ENCODE results near the gene UGDH. TPM values are rescaled to one million over a fixed set of nuclear protein-coding genes. Genes with fewer than 3 reads are reported as not detected.
"Not testable (repeated sequence)": the region's sequence is repeated elsewhere in the genome, so short reads cannot be mapped to it uniquely, and the experiment has no call there.

UGDH gene
- polyA plus RNA-seq, 1 donor from 2014 or later = 21.1 TPM

DNA sequence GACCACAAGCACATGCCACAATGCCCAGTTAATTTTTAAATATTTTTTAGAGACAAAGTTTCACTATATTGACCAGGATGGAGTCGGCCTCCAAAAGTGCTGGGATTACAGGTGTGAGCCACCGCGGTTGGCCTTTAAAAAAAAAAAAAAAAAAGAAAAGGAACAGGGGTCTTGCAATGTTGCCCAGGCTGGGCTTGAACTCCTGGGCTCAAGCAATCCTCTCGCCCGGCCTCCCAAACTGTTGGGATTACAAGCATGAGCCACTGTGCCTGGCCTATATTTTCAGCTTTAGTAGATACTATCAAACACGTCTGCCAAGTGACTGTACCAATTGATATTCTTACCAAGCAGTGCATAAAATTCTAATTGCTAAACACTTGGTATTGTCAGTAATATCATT is 8.8 kb downstream of the UGDH start:
- Histone ChIP-seq H3K4me3 (ENCODE audit: low read length) (no peak overlapping the region), H3K27ac (ENCODE audit: low read length) (no peak overlapping the region), H3K9me3 (ENCODE audit: low read length) (no peaks in the 10 kb centered on the region), H3K27me3 (ENCODE audit: insufficient read depth, low read depth, low read length) (no peaks in the 10 kb centered on the region), H4K20me1 (ENCODE audit: insufficient read depth) (no peaks in the 10 kb centered on the region), H3K9me2 (ENCODE audit: insufficient read depth, low read length) (no peaks in the 10 kb centered on the region), H3F3A (ENCODE audit: insufficient read depth, low read length, poor library complexity, severe bottlenecking) (no peaks in the 10 kb centered on the region), H3K4me2 (ENCODE audit: low read length) (no peak overlapping the region), H3K79me2 (replicated peaks; ENCODE audit: insufficient read depth, low read length) (peaks cover 21% of the 10 kb centered on the region), H2AFZ (ENCODE audit: low read depth, low read length) (no peak overlapping the region), H3K9ac (ENCODE audit: low read length) (no peak overlapping the region), H3K36me3 (ENCODE audit: insufficient read depth, low read length) (no peaks in the 10 kb centered on the region)
- TF ChIP-seq EZH2 (IDR thresholded peaks at IDR 0.05; ENCODE audit: borderline replicate concordance, insufficient read depth, low read length, poor library complexity, severe bottlenecking) (no peak), RAD21 (conservative IDR thresholded peaks at IDR 0.05) (no peak), POLR2AphosphoS5 (IDR thresholded peaks at IDR 0.05) (no peak), MXI1 (conservative IDR thresholded peaks at IDR 0.05; ENCODE audit: poor library complexity, severe bottlenecking) (no peak), SMC3 (conservative IDR thresholded peaks at IDR 0.05; ENCODE audit: poor library complexity) (no peak), EP300 (conservative IDR thresholded peaks at IDR 0.05; ENCODE audit: poor library complexity, severe bottlenecking) (no peak), TAF1 (IDR thresholded peaks at IDR 0.05; ENCODE audit: low read depth) (no peak)
- TF ChIP-seq, protein P1, sequence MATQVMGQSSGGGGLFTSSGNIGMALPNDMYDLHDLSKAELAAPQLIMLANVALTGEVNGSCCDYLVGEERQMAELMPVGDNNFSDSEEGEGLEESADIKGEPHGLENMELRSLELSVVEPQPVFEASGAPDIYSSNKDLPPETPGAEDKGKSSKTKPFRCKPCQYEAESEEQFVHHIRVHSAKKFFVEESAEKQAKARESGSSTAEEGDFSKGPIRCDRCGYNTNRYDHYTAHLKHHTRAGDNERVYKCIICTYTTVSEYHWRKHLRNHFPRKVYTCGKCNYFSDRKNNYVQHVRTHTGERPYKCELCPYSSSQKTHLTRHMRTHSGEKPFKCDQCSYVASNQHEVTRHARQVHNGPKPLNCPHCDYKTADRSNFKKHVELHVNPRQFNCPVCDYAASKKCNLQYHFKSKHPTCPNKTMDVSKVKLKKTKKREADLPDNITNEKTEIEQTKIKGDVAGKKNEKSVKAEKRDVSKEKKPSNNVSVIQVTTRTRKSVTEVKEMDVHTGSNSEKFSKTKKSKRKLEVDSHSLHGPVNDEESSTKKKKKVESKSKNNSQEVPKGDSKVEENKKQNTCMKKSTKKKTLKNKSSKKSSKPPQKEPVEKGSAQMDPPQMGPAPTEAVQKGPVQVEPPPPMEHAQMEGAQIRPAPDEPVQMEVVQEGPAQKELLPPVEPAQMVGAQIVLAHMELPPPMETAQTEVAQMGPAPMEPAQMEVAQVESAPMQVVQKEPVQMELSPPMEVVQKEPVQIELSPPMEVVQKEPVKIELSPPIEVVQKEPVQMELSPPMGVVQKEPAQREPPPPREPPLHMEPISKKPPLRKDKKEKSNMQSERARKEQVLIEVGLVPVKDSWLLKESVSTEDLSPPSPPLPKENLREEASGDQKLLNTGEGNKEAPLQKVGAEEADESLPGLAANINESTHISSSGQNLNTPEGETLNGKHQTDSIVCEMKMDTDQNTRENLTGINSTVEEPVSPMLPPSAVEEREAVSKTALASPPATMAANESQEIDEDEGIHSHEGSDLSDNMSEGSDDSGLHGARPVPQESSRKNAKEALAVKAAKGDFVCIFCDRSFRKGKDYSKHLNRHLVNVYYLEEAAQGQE (IDR thresholded peaks at IDR 0.05; ENCODE audit: borderline replicate concordance) = no peak
- TF ChIP-seq, protein P2, sequence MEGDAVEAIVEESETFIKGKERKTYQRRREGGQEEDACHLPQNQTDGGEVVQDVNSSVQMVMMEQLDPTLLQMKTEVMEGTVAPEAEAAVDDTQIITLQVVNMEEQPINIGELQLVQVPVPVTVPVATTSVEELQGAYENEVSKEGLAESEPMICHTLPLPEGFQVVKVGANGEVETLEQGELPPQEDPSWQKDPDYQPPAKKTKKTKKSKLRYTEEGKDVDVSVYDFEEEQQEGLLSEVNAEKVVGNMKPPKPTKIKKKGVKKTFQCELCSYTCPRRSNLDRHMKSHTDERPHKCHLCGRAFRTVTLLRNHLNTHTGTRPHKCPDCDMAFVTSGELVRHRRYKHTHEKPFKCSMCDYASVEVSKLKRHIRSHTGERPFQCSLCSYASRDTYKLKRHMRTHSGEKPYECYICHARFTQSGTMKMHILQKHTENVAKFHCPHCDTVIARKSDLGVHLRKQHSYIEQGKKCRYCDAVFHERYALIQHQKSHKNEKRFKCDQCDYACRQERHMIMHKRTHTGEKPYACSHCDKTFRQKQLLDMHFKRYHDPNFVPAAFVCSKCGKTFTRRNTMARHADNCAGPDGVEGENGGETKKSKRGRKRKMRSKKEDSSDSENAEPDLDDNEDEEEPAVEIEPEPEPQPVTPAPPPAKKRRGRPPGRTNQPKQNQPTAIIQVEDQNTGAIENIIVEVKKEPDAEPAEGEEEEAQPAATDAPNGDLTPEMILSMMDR (IDR thresholded peaks at IDR 0.05; ENCODE audit: poor library complexity, severe bottlenecking) = no peak

DNA sequence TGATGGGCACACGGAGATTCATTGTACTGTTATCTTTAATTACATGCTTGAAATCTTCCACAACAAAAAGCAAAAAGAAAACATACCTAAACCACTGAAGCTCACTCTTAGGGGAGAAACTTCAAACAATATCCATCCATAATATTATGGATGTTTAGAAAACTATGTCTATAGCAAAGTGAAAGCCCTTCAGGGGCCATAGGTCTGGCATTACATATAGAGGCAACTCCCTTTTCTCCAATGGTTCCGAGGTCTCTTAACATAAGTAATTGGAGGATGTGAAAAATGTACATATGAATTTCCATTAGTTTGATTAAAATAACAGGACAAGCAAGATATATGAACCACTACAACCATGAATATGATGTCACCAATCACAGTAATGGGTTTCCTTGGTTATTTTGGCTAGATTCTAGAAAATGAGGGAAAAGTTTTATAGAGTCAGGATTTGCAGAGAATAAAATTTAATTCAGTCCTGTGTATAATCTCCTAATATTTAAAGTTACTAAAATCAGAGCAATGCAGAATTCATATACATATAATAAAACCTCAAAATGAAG is 10.8 kb downstream of the UGDH start:
- no peaks in the 10 kb centered on the region for H3K36me3 ChIP-seq (ENCODE audit: insufficient read depth, low read length)
- no peak overlapping the region for H3K27ac ChIP-seq (ENCODE audit: low read length)
- H3F3A ChIP-seq (ENCODE audit: insufficient read depth, low read length, poor library complexity, severe bottlenecking) = no peaks in the 10 kb centered on the region
- H3K27me3 ChIP-seq (ENCODE audit: insufficient read depth, low read depth, low read length) = no peaks in the 10 kb centered on the region
- H3K79me2 ChIP-seq (replicated peaks; ENCODE audit: insufficient read depth, low read length) = peaks cover 15% of the 10 kb centered on the region
- TF ChIP-seq, protein P1 (IDR thresholded peaks at IDR 0.05; ENCODE audit: borderline replicate concordance) = no peak
- TF ChIP-seq MXI1 (conservative IDR thresholded peaks at IDR 0.05; ENCODE audit: poor library complexity, severe bottlenecking) (no peak), SMC3 (conservative IDR thresholded peaks at IDR 0.05; ENCODE audit: poor library complexity) (no peak), POLR2AphosphoS5 (IDR thresholded peaks at IDR 0.05) (no peak), EP300 (conservative IDR thresholded peaks at IDR 0.05; ENCODE audit: poor library complexity, severe bottlenecking) (no peak), RAD21 (conservative IDR thresholded peaks at IDR 0.05) (no peak), EZH2 (IDR thresholded peaks at IDR 0.05; ENCODE audit: borderline replicate concordance, insufficient read depth, low read length, poor library complexity, severe bottlenecking) (no peak), TAF1 (IDR thresholded peaks at IDR 0.05; ENCODE audit: low read depth) (no peak)
- TF ChIP-seq, protein P2 (IDR thresholded peaks at IDR 0.05; ENCODE audit: poor library complexity, severe bottlenecking) = no peak
- no peak overlapping the region for H3K9ac ChIP-seq (ENCODE audit: low read length)
- no peaks in the 10 kb centered on the region for H4K20me1 ChIP-seq (ENCODE audit: insufficient read depth)
- H3K9me3 ChIP-seq (ENCODE audit: low read length) = no peaks in the 10 kb centered on the region
- no peak overlapping the region for H2AFZ ChIP-seq (ENCODE audit: low read depth, low read length)
- no peak overlapping the region for H3K4me2 ChIP-seq (ENCODE audit: low read length)
- H3K9me2 ChIP-seq (ENCODE audit: insufficient read depth, low read length) = no peaks in the 10 kb centered on the region
- no peak overlapping the region for H3K4me3 ChIP-seq (ENCODE audit: low read length)

DNA sequence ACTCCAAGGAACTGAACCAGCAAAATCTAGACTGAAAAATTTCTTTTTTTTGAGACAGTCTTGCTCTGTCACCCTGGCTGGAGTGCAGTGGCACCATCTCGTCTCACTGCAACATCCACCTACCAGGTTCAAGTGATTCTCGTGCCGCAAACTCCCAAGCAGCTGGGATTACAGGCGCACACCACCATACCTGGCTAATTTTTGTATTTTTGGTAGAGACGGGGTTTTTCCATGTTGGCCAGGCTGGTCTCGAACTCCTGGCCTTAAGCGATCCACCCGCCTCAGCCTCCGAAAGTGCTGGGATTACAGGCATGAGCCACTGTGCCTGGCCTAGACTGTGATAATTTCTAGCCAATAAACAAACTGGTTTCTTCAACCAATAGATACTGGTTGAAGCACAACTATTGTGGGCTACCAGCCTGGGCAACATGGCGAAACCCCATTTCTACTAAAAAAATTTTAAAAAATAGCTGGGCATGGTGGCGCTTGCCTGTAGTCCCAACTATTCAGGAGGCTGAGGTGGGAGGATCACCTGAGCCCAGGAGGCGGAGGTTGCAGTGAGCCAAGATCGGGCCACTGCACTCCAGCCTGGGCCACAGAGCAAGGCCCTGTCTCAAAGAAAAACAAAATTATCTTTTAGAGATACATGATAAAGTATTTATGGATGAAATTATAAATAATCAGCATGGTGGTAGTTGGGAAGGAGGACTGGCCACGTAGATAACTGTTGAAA is 11.4 kb downstream of the UGDH start:
- peaks cover 15% of the 10 kb centered on the region for H3K79me2 ChIP-seq (replicated peaks; ENCODE audit: insufficient read depth, low read length)
- not testable (repeated sequence) for H3K9me3 ChIP-seq (ENCODE audit: low read length); H3K27me3 ChIP-seq (ENCODE audit: insufficient read depth, low read depth, low read length); H3K36me3 ChIP-seq (ENCODE audit: insufficient read depth, low read length); H3K4me3 ChIP-seq (ENCODE audit: low read length); H4K20me1 ChIP-seq (ENCODE audit: insufficient read depth); H3K27ac ChIP-seq (ENCODE audit: low read length); H3K4me2 ChIP-seq (ENCODE audit: low read length); H2AFZ ChIP-seq (ENCODE audit: low read depth, low read length); H3K9ac ChIP-seq (ENCODE audit: low read length); H3F3A ChIP-seq (ENCODE audit: insufficient read depth, low read length, poor library complexity, severe bottlenecking); H3K9me2 ChIP-seq (ENCODE audit: insufficient read depth, low read length)

Measured in neural cell (in vitro differentiated cells).